Neutrophil (primary cell): ENCODE measurements around the gene BOD1L1.

ENCODE experiments used
- H3K27ac ChIP-seq: fragments of 200-600 bp; sonication (generic); 2 replicates; pipeline ENCODE4 v1.5.1; 2016; ENCODE audit warnings: mild to moderate bottlenecking, moderate library complexity
- H3K27me3 ChIP-seq: fragments of 200-600 bp; sonication (generic); 2 replicates; pipeline ENCODE4 v1.6.0; 2016; ENCODE audit warnings: mild to moderate bottlenecking
- H3K36me3 ChIP-seq: fragments of 200-600 bp; sonication (generic); 2 replicates; pipeline ENCODE4 v1.5.1; 2017
- H3K4me1 ChIP-seq, 2 experiments: fragments of 200-600 bp in 1 of 2; sonication (generic) in 1 of 2; 1 replicate in 1 of 2; 2 replicates in 1 of 2; pipeline versions ENCODE4 v1.5.1 to v1.6.1; 2013 to 2016; ENCODE audit warnings: low read depth in 1 of 2, low read length in 1 of 2, mild to moderate bottlenecking in 1 of 2, moderate library complexity in 1 of 2; ENCODE audit not compliant: control insufficient read depth in 1 of 2, insufficient read depth in 1 of 2
- H3K4me3 ChIP-seq, 2 experiments: fragments of 200-600 bp in 1 of 2; sonication (generic) in 1 of 2; 1 replicate in 1 of 2; 2 replicates in 1 of 2; pipeline ENCODE4 v1.5.1; 2013 to 2016; ENCODE audit warnings: low read depth in 1 of 2, low read length in 1 of 2, mild to moderate bottlenecking in 1 of 2, moderate library complexity in 1 of 2
- H3K9me3 ChIP-seq: fragments of 200-600 bp; sonication (generic); 2 replicates; pipeline ENCODE4 v1.5.1; 2016
- CTCF ChIP-seq: fragments of 200-600 bp; sonication (generic); IDR thresholded peaks from 2 replicates; pipeline ENCODE4 v1.5.1; 2016; ENCODE audit warnings: antibody characterized with exemption

Gene BOD1L1

GRCh38 chr4:13543032-13543838 is 84.3 kb downstream of the BOD1L1 start:
- peaks cover 100% of the 10 kb centered on the region for H3K27me3 ChIP-seq
- no peaks in the 10 kb centered on the region for H3K36me3 ChIP-seq
- H3K4me1 ChIP-seq = peaks cover 24 to 52% of the 10 kb centered on the region in 2 experiments
- TF ChIP-seq CTCF = no peak
- peak overlapping the region in 1 of 2 experiments; percentile 57 for H3K4me3 ChIP-seq
- no peak overlapping the region for H3K27ac ChIP-seq
- H3K9me3 ChIP-seq = no peaks in the 10 kb centered on the region

- H3K4me3 ChIP-seq = no peak overlapping the region
- peaks cover 21 to 46% of the 10 kb centered on the region in 2 experiments for H3K4me1 ChIP-seq
- H3K36me3 ChIP-seq = no peaks in the 10 kb centered on the region
- H3K27me3 ChIP-seq = peaks cover 100% of the 10 kb centered on the region
- no peaks in the 10 kb centered on the region for H3K9me3 ChIP-seq
- no peak overlapping the region for H3K27ac ChIP-seq
- TF ChIP-seq CTCF = no peak
Observed at GRCh38 chr4:13542577-13543031, 84.9 kb downstream of the BOD1L1 start.

GRCh38 chr4:13541720-13542576 is 85.6 kb downstream of the BOD1L1 start:
- no peak overlapping the region for H3K27ac ChIP-seq
- no peak for TF ChIP-seq CTCF
- H3K9me3 ChIP-seq = no peaks in the 10 kb centered on the region
- H3K36me3 ChIP-seq = no peaks in the 10 kb centered on the region
- peak overlapping the region in 1 of 2 experiments; percentile 30 for H3K4me3 ChIP-seq
- peaks cover 100% of the 10 kb centered on the region for H3K27me3 ChIP-seq
- peaks cover 14 to 39% of the 10 kb centered on the region in 2 experiments for H3K4me1 ChIP-seq

- H3K27me3 ChIP-seq = peaks cover 100% of the 10 kb centered on the region
- no peak overlapping the region for H3K4me3 ChIP-seq
- H3K4me1 ChIP-seq = peaks cover 12 to 37% of the 10 kb centered on the region in 2 experiments
- no peak overlapping the region for H3K27ac ChIP-seq
- no peaks in the 10 kb centered on the region for H3K36me3 ChIP-seq
- no peaks in the 10 kb centered on the region for H3K9me3 ChIP-seq
- TF ChIP-seq CTCF = no peak
Observed at GRCh38 chr4:13541176-13541604, 86.3 kb downstream of the BOD1L1 start.

GRCh38 chr4:13540446-13541175 is 86.9 kb downstream of the BOD1L1 start:
- Histone ChIP-seq H3K36me3 (no peaks in the 10 kb centered on the region), H3K4me3 (no peak overlapping the region), H3K27ac (no peak overlapping the region), H3K27me3 (peaks cover 100% of the 10 kb centered on the region), H3K4me1 (peaks cover 12 to 37% of the 10 kb centered on the region in 2 experiments), H3K9me3 (no peaks in the 10 kb centered on the region)
- no peak for TF ChIP-seq CTCF
